ENCODE measurements around the gene EPHB3.

EPHB3 gene

DNA sequence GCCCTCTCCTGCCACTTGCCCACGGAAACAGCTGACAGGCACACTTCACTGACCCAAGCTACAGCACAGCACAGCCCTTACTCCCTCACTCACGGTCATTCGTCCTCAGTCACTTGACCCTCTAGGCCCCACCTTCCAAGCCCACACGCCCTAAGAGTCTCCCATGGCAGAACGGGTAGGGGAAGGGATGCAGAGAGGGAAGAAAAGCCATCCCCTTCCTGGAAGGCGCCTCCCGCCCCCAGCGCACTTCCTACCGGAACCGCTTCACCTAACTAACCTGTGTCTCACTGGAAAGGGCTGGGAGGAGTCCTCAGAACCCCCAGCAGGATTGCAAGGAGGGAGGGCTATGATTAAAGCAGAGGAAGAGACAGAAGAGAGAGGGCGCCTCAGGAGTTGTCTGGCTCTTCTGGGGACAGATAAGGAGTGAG lies 22.9 kb downstream of the EPHB3 start:
- TF ChIP-seq, protein P1, sequence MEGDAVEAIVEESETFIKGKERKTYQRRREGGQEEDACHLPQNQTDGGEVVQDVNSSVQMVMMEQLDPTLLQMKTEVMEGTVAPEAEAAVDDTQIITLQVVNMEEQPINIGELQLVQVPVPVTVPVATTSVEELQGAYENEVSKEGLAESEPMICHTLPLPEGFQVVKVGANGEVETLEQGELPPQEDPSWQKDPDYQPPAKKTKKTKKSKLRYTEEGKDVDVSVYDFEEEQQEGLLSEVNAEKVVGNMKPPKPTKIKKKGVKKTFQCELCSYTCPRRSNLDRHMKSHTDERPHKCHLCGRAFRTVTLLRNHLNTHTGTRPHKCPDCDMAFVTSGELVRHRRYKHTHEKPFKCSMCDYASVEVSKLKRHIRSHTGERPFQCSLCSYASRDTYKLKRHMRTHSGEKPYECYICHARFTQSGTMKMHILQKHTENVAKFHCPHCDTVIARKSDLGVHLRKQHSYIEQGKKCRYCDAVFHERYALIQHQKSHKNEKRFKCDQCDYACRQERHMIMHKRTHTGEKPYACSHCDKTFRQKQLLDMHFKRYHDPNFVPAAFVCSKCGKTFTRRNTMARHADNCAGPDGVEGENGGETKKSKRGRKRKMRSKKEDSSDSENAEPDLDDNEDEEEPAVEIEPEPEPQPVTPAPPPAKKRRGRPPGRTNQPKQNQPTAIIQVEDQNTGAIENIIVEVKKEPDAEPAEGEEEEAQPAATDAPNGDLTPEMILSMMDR (IDR thresholded peaks at IDR 0.05) = no peak
- no peak for TF ChIP-seq ZFX (IDR thresholded peaks at IDR 0.05; ENCODE audit: borderline replicate concordance)

DNA sequence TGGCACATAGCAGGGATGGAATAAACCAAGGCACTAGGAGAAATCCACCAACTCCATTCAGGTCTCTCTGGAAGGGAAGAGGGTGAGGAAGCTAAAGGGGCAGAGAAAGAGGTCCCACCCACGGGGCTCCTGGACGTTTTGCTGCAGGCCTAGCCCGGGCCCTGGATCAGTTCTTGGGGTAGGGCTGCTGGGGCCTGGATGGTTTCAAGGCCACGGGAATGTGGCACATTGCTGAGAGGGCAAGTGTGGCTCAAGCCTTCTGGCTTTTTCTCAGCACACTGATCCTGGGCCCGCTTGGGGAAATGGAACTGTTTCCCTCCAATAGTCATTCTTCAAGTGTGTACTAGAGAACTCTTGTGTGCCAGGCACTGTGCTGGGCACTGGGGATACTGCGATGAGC lies 24.0 kb downstream of the EPHB3 start:
- no peak for TF ChIP-seq ZFX (IDR thresholded peaks at IDR 0.05; ENCODE audit: borderline replicate concordance)
- TF ChIP-seq, protein P1 (IDR thresholded peaks at IDR 0.05) = no peak
- no peak overlapping the region for H3K27ac ChIP-seq

More for the DNA sequence above, 22.9 kb downstream of the EPHB3 start:
- H3K27ac ChIP-seq = no peak overlapping the region

DNA sequence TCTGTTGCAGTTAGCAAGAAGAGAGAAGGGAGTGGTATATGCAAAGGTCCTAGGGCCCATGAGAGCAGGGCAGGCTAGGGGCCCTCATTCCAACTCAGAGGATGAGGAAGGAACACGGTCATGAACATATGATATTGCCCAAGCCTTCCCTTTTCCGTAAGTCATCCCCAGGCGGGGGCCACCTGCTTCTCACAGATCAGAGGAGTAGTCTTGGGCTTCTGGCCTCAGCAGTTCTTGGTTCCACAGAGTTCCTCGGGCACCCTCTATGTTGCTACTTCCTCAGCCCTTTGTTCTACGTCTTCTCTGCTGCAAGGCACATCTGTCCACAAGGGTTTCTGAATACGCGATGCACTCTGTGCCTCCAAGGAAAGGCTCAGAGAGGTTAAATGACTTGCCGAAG lies 25.3 kb downstream of the EPHB3 start:
- H3K27ac ChIP-seq = no peak overlapping the region
- TF ChIP-seq ZFX (IDR thresholded peaks at IDR 0.05; ENCODE audit: borderline replicate concordance) = no peak
- TF ChIP-seq, protein P1 (IDR thresholded peaks at IDR 0.05) = no peak

DNA sequence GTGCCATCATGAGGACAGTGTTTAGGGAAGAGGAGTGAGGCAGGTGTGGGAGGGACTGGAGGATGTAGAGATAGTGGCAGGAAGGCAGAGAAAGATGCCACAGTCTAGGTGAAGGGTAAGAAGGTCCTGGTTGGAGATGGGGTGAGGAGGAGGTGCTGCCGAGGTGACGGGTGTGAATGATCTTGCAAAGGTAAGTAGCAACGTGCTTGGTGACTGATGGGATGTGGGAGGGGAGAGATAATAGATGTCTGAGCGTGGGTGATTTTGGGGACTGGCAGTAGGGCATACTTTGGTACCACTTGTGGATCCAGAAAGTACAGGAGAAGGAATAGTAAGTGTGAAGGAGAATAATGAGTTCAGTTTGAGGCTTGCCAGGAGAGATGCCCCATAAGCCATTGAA lies 27.2 kb downstream of the EPHB3 start:
- TF ChIP-seq, protein P1 (IDR thresholded peaks at IDR 0.05) = no peak
- TF ChIP-seq ZFX (IDR thresholded peaks at IDR 0.05; ENCODE audit: borderline replicate concordance) = no peak

DNA sequence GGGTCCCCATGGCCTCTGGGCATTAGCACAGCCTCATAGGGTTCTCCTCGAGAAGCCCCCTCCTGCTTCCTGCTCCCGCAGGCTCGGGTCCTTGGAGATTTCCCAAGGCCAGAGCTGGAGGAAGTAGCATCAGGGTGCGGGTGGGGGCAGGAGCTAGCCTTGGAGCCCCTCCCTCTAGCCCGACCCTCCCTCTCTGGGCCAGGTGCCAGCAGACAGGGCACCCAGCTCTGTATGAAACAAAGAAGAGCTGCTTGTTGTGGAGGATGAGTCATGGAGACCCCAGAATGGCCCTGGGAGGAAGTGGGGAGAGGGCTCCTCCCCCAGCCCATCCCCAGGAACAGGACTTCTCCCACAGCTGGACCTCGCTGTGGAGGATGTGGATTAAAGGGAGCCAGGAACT lies 29.2 kb downstream of the EPHB3 start:
- TF ChIP-seq, protein P1 (IDR thresholded peaks at IDR 0.05) = no peak
- no peak for TF ChIP-seq ZFX (IDR thresholded peaks at IDR 0.05; ENCODE audit: borderline replicate concordance)
- no peak overlapping the region for H3K27ac ChIP-seq

More for the DNA sequence above, 27.2 kb downstream of the EPHB3 start:
- no peak overlapping the region for H3K27ac ChIP-seq

DNA sequence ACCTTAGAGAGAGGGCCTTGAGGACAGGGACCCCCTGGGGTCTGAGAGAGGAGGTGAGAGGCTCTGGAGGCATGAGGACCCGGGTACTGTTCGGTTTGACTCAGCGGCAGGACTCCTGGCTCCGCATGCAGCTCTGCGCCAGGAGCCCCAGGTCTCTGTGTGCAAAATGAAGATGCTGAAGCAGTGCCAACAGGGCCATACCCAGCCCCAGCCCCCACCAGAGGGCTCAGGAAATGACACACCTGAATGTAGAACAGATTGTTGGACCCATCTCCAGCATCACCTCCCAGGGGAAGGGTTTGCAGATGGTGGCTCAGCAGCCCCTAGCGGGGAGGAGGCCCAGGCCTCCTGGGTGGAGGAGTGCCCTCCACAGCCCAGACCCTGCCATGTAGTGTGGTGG lies 30.2 kb downstream of the EPHB3 start:
- TF ChIP-seq ZFX (IDR thresholded peaks at IDR 0.05; ENCODE audit: borderline replicate concordance) = no peak
- TF ChIP-seq, protein P1 (IDR thresholded peaks at IDR 0.05) = no peak

DNA sequence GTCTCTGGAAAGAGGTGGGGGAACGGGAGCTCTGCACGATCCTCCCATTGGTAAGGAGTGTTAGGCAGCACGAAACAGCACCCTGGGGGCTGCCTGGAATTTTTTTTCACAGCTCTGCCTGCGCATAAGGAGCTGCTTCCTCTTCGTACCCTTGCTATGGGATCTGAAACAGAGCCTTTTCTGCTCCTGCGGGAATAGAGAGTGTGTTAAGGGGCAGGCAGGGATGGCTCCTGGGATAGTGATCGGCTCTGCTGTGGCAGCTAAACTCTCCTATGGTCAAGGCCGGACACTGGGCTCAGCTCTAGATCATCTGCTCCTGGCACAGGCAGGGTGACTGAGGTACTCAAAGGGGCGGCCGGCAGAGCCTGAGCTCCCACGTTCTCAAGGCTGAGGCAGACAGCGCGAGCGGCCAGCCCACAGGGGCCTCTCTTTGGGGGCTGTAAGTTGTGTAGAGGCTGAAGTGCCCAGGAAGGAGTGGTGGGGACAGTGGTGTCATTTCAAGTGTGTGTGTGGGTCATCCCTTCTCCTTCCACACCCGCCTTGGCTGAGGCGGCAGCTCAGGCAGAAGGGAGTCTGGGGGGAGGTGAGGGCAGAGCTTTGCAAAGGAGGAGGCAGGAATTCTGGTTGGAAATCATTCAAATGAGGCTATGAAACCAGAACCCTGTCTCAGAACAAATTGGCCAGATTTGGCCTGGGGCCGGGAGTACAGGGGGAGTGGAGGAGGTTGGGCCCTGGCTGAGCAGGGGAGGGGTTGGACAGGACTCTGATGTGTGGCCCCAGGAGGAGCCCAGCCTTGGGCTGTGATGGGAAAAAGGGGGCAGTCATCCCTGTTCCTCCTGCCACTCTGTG lies 31.0 kb downstream of the EPHB3 start:
- no peak for TF ChIP-seq ZFX (IDR thresholded peaks at IDR 0.05; ENCODE audit: borderline replicate concordance)
- TF ChIP-seq, protein P1 (IDR thresholded peaks at IDR 0.05) = no peak
- H3K27ac ChIP-seq = no peak overlapping the region

More for the DNA sequence above, 30.2 kb downstream of the EPHB3 start:
- no peak overlapping the region for H3K27ac ChIP-seq

All from 22Rv1 (cell line).